ENCODE data around the gene LRRTM1.

DNA sequence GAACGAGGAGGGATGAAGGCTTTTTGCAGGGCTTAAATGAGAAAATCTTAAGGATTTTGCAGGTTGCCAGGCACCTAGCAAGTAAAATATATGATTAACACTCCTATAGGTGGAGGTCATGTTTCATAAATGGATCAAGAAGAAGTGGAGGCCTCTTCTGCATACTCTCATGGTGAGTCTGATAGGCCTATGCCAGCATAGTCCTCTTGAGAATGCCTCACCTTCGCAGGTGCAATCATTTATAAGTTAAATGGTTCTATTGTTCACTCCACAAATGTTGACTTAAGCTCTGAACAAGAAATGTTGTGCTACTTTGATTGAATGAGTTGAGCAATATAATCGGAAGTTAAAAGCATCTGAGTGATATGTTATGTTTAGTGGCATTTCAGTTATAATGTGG is 12.1 kb downstream of the LRRTM1 start:
- TF ChIP-seq ZNF37A (tag by site-specific recombination; IDR thresholded peaks at IDR 0.05) (no peak), ZNF830 (tag by site-specific recombination; IDR thresholded peaks at IDR 0.05; ENCODE audit: low read depth) (no peak), KLF10 (tag by site-specific recombination; IDR thresholded peaks at IDR 0.05) (no peak), ZBTB48 (tag by site-specific recombination; IDR thresholded peaks at IDR 0.05) (no peak), ZNF112 (tag by site-specific recombination; IDR thresholded peaks at IDR 0.05) (no peak), ZNF768 (tag by site-specific recombination; IDR thresholded peaks at IDR 0.05) (no peak)
- TF ChIP-seq, protein P1, sequence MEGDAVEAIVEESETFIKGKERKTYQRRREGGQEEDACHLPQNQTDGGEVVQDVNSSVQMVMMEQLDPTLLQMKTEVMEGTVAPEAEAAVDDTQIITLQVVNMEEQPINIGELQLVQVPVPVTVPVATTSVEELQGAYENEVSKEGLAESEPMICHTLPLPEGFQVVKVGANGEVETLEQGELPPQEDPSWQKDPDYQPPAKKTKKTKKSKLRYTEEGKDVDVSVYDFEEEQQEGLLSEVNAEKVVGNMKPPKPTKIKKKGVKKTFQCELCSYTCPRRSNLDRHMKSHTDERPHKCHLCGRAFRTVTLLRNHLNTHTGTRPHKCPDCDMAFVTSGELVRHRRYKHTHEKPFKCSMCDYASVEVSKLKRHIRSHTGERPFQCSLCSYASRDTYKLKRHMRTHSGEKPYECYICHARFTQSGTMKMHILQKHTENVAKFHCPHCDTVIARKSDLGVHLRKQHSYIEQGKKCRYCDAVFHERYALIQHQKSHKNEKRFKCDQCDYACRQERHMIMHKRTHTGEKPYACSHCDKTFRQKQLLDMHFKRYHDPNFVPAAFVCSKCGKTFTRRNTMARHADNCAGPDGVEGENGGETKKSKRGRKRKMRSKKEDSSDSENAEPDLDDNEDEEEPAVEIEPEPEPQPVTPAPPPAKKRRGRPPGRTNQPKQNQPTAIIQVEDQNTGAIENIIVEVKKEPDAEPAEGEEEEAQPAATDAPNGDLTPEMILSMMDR (tag by site-specific recombination; IDR thresholded peaks at IDR 0.05), result no peak
- TF ChIP-seq, protein P2, sequence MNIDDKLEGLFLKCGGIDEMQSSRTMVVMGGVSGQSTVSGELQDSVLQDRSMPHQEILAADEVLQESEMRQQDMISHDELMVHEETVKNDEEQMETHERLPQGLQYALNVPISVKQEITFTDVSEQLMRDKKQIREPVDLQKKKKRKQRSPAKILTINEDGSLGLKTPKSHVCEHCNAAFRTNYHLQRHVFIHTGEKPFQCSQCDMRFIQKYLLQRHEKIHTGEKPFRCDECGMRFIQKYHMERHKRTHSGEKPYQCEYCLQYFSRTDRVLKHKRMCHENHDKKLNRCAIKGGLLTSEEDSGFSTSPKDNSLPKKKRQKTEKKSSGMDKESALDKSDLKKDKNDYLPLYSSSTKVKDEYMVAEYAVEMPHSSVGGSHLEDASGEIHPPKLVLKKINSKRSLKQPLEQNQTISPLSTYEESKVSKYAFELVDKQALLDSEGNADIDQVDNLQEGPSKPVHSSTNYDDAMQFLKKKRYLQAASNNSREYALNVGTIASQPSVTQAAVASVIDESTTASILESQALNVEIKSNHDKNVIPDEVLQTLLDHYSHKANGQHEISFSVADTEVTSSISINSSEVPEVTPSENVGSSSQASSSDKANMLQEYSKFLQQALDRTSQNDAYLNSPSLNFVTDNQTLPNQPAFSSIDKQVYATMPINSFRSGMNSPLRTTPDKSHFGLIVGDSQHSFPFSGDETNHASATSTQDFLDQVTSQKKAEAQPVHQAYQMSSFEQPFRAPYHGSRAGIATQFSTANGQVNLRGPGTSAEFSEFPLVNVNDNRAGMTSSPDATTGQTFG (tag by site-specific recombination; IDR thresholded peaks at IDR 0.05; ENCODE audit: borderline replicate concordance), result no peak
- TF ChIP-seq, protein P3, sequence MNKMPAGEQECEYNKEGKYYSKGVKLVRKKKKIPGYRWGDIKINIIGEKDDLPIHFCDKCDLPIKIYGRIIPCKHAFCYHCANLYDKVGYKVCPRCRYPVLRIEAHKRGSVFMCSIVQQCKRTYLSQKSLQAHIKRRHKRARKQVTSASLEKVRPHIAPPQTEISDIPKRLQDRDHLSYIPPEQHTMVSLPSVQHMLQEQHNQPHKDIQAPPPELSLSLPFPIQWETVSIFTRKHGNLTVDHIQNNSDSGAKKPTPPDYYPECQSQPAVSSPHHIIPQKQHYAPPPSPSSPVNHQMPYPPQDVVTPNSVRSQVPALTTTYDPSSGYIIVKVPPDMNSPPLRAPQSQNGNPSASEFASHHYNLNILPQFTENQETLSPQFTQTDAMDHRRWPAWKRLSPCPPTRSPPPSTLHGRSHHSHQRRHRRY (tag by site-specific recombination; IDR thresholded peaks at IDR 0.05), result no peak
